MCF 10A (cell line): ENCODE data around the gene DOCK8. TPM values are rescaled to one million over a fixed set of nuclear protein-coding genes. Genes with fewer than 3 reads are reported as not detected.

Source experiments
- BruUV-seq: library from RNA; stranded (reverse); fragments of 400-500 nt; replicated peaks from 2 replicates; lab custom pipeline; 2021; lab: Mats Ljungman, UMichigan
- CTCF ChIA-PET: fragments of 300-600 bp; sonication (Branson Sonifier 250); formaldehyde crosslinking; extraction: SDS; loops from one replicate; lab custom pipeline; 2021; ENCODE audit warnings: antibody characterized with exemption, inconsistent platforms; lab: Yijun Ruan, JAX
- POLR2A ChIA-PET: fragments of 300-600, 350-650 bp; sonication (Branson Sonifier 250); formaldehyde crosslinking; extraction: SDS; loops from one replicate; lab custom pipeline; 2020; ENCODE audit warnings: antibody characterized with exemption, inconsistent platforms; lab: Yijun Ruan, JAX
- DNase-seq: peaks from one replicate; pipeline ENCODE4 v3.0.0-alpha.2; 2018; ENCODE audit not compliant: unreplicated experiment
- H3K27ac Mint-ChIP-seq: one replicate; pipeline ENCODE4 v1.8.0; 2022; ENCODE audit warnings: mild to moderate bottlenecking, low read depth, mixed read lengths; ENCODE audit not compliant: unreplicated experiment
- H3K27me3 Mint-ChIP-seq: one replicate; pipeline ENCODE4 v1.8.0; 2022; ENCODE audit warnings: mixed read lengths; ENCODE audit not compliant: insufficient read depth, unreplicated experiment
- H3K36me3 Mint-ChIP-seq: one replicate; pipeline ENCODE4 v1.8.0; 2022; ENCODE audit warnings: mild to moderate bottlenecking, moderate library complexity, mixed read lengths; ENCODE audit not compliant: insufficient read depth, unreplicated experiment
- H3K4me1 Mint-ChIP-seq: one replicate; pipeline ENCODE4 v1.8.0; 2022; ENCODE audit warnings: mixed read lengths; ENCODE audit not compliant: insufficient read depth, unreplicated experiment
- H3K4me3 Mint-ChIP-seq: one replicate; pipeline ENCODE4 v1.8.0; 2022; ENCODE audit warnings: mild to moderate bottlenecking, moderate library complexity, mixed read lengths; ENCODE audit not compliant: unreplicated experiment
- H3K9me3 Mint-ChIP-seq: one replicate; pipeline ENCODE4 v1.8.0; 2022; ENCODE audit warnings: mixed read lengths; ENCODE audit not compliant: unreplicated experiment
- CTCF ChIP-seq: fragments of 200-600 bp; IDR thresholded peaks from one replicate; pipeline ENCODE4 v1.8.0; 2022; ENCODE audit warnings: antibody characterized with exemption, mild to moderate bottlenecking; ENCODE audit not compliant: unreplicated experiment
- intact Hi-C: fragments of 100-400 bp; cut with micrococcal nuclease; formaldehyde crosslinking; loops from 2 replicates; pipeline ENCODE4 v1.14.1; 2022
- total RNA-seq: library from RNA; stranded (reverse); gene quantifications from 2 replicates; pipeline ENCODE4 v1.2.3, GENCODE V29; 2022

DOCK8 gene
- total RNA-seq, 1 experiment from 2014 or later = 5.2 TPM

GRCh38 chr9:437574-438001 is 222.9 kb downstream of the DOCK8 start:
- Mint-ChIP-seq H3K4me1 (peaks cover 35% of the 10 kb centered on the region), H3K4me3 (no peak overlapping the region), H3K27ac (peak overlapping the region; percentile 92), H3K36me3 (peaks cover 7% of the 10 kb centered on the region), H3K9me3 (no peaks in the 10 kb centered on the region), H3K27me3 (no peaks in the 10 kb centered on the region)
- BruUV-seq = no TSS peak
- intact Hi-C loops = loop anchor here (2.0 kb wide), 1 partner anchor 67 kb away; the partner anchor contains the start of gene KANK1
- POLR2A ChIA-PET = interaction anchor here (0.6 to 6.6 kb wide), 24 partner anchors 10 to 393 kb away, joined by 3 to 124 read pairs (median 4); partner anchors contain the start of gene KANK1
- DNase-seq = peak; percentile 43
- TF ChIP-seq CTCF = no peak
- CTCF ChIA-PET = interaction anchor here (0.6 to 2.9 kb wide), 7 partner anchors 10 to 320 kb away, joined by 3 to 17 read pairs (median 4); no protein-coding TSS in a partner anchor

GRCh38 chr9:438066-438465 is 223.4 kb downstream of the DOCK8 start:
- TF ChIP-seq CTCF = no peak
- no peaks in the 10 kb centered on the region for H3K27me3 Mint-ChIP-seq
- H3K4me3 Mint-ChIP-seq = no peak overlapping the region
- peak overlapping the region; percentile 92 for H3K27ac Mint-ChIP-seq
- intact Hi-C loops = loop anchor here (2.0 kb wide), 1 partner anchor 67 kb away; the partner anchor contains the start of gene KANK1
- BruUV-seq = TSS peak; percentile 71
- peaks cover 35% of the 10 kb centered on the region for H3K4me1 Mint-ChIP-seq
- ChIA-PET CTCF (interaction anchor here (0.7 to 2.9 kb wide), 4 partner anchors 9 to 234 kb away, joined by 3 to 17 read pairs (median 4); no protein-coding TSS in a partner anchor), POLR2A (interaction anchor here (0.6 to 6.6 kb wide), 21 partner anchors 9 to 392 kb away, joined by 3 to 124 read pairs (median 3); partner anchors contain the start of gene KANK1)
- no peaks in the 10 kb centered on the region for H3K9me3 Mint-ChIP-seq
- H3K36me3 Mint-ChIP-seq = peaks cover 7% of the 10 kb centered on the region
- peak; percentile 47 for DNase-seq

- CTCF ChIA-PET = interaction anchor here (0.6 to 2.9 kb wide), 3 partner anchors 8 to 50 kb away, joined by 3 to 17 read pairs (median 3); no protein-coding TSS in a partner anchor
- POLR2A ChIA-PET = interaction anchor here (0.8 to 6.6 kb wide), 13 partner anchors 8 to 149 kb away, joined by 3 to 124 read pairs (median 5); partner anchors contain the start of gene KANK1
These were observed 224.5 kb downstream of the DOCK8 start for GRCh38 chr9:438961-439768.

More at GRCh38 chr9:438961-439768, 224.5 kb downstream of the DOCK8 start:
- no peak overlapping the region for H3K4me3 Mint-ChIP-seq
- peak overlapping the region; percentile 92 for H3K27ac Mint-ChIP-seq
- peaks cover 35% of the 10 kb centered on the region for H3K4me1 Mint-ChIP-seq
- TF ChIP-seq CTCF = no peak
- no TSS peak for BruUV-seq
- no peaks in the 10 kb centered on the region for H3K9me3 Mint-ChIP-seq
- H3K27me3 Mint-ChIP-seq = no peaks in the 10 kb centered on the region
- DNase-seq = peak; percentile 80
- intact Hi-C loops = loop anchor here (2.0 kb wide), 1 partner anchor 66 kb away; the partner anchor contains the start of gene KANK1
- peaks cover 7% of the 10 kb centered on the region for H3K36me3 Mint-ChIP-seq
